NCI-H2171 (cell line): ENCODE measurements around the gene IMPG1.

Experiments used
- DNase-seq: peaks from one replicate; lab custom pipeline; 2025; lab: John Stamatoyannopoulos, UW

The IMPG1 gene, protein sequence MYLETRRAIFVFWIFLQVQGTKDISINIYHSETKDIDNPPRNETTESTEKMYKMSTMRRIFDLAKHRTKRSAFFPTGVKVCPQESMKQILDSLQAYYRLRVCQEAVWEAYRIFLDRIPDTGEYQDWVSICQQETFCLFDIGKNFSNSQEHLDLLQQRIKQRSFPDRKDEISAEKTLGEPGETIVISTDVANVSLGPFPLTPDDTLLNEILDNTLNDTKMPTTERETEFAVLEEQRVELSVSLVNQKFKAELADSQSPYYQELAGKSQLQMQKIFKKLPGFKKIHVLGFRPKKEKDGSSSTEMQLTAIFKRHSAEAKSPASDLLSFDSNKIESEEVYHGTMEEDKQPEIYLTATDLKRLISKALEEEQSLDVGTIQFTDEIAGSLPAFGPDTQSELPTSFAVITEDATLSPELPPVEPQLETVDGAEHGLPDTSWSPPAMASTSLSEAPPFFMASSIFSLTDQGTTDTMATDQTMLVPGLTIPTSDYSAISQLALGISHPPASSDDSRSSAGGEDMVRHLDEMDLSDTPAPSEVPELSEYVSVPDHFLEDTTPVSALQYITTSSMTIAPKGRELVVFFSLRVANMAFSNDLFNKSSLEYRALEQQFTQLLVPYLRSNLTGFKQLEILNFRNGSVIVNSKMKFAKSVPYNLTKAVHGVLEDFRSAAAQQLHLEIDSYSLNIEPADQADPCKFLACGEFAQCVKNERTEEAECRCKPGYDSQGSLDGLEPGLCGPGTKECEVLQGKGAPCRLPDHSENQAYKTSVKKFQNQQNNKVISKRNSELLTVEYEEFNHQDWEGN

DNA sequence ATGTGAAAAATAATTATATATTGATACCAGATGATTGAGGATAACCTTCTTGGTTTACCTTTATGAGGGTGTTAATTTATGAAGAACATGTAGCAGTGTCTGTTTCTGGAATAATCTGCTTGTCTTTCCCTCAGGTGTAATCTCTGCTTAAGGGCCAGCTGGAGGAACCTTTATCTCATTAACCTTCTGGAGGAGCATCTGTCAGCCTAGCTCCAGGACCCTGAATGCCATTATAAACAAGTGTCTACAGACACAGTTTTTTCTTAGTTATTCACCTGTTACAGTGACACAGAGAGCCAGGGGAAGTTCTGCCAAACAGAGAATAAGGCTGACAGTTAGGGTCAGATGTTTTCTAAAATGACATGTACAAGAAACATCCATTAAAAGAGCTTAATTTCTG is at the start of gene IMPG1:
Gene IMPG1, minus strand, starts transcription at position 101 of the 400 bp plus-strand sequence. CDS start 174 bp downstream, outside the sequence.
- DNase-seq = no peak

DNA sequence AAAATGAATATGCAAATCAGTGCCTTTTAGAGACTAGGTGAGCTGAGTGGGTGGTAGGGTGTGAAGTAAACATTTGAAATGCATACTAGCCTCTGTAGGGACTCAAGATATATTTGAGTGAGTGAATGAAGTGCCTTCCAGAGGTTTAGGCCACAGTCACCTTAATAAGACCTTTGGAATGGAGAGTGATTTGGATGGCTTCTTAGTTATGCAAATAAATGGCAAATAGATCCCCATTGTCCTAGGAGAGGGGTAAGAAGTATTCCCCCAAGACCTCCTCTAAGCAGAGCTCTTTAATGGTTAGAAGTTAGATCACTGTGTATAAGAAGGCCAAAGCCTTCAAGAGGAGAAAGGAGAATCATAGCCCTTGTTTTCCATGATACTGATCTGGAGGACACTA is 47.8 kb upstream of the IMPG1 start:
- DNase-seq = no peak

DNA sequence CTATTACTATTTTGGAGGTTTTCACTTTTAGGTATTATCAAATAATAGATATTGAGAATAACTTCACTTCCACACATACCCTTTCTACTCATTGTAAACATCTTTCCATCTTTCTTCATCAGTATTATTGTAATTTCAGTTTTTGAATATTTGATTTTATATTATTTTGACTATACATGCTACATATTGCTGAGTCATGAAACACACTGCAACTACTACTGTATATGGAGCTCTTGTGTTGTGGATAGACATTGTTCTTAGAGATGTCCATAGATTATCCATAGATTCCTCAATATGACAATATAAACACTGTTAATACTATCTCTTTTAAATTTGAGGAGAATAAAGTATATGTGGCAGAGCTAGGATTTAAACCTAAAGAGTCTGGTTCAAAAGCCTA is 819 bp upstream of the IMPG1 start:
- no peak for DNase-seq

DNA sequence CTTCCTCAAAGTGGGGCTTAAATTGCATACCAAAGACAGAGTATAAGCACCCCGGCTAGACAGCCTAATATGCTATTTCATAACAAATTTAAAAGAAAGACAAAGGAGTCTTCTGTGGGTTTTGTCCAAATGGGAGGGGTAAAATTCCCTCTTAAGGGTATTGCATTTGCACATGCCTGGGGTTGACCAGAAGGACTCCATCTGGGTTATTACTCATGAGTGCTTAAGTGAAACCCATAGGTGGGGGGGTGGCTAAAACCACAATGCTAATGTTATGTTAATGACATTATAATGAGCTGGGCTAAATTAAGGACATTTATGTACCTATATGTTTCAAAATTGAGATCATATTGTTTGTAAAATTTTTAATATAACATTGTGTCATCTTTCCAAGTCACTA is 15.0 kb downstream of the IMPG1 start:
- no peak for DNase-seq

DNA sequence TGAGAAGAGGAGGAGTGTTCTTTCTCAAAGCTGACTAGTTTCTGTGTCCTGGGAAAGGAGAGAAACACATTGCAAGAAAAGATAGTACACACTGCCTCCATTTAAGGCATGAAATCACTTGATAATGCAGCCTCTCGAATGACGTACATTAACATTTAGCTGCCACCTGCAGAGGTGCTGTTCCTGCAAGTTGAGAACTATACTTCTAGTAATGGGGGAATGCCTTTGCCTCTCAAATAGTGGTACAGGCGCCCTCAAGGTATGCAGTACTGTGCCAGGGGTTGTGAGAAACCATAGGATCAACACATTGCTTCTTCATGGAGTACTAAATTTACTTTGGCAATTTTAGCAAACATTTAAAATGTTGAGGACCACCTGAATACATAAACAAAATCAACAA is 20.1 kb downstream of the IMPG1 start:
- DNase-seq = no peak

DNA sequence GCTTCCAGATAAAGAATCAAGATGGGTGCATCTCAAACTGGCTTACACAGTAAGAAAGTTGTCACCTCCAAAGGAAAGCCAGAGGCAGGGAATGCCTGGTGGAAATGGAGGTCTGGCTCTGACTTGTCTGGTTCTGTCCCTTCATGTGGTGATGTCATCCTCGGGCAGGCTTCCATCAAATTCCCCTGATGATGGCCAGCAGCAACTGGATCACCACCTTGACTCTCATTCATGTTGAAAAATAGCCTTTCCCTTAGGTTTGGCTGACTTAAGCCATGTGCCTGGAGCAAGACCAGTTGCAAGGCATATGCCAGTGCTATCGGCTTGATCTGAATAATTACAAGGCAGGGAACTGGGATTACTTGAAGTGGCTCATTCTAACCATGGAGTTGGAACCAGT is 28.8 kb downstream of the IMPG1 start:
- DNase-seq = no peak

DNA sequence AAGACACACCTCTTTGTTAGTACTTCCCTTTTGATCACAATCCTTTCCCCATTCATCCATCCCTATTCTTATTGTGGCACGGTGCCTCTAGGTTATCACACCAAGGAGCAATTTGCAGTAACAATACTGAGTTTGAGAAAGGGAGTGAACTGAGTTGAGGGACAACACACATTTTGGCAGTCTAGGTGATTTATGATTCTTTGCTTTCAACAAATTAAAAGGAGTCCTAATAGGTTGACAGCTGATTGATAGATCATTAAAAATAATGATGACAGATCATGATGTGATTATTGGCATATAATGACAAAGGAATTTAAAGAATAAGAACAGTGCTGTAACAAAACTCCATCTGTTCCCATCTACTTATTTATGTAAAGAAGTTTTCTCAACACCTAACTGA is 36.7 kb downstream of the IMPG1 start:
- DNase-seq = no peak

DNA sequence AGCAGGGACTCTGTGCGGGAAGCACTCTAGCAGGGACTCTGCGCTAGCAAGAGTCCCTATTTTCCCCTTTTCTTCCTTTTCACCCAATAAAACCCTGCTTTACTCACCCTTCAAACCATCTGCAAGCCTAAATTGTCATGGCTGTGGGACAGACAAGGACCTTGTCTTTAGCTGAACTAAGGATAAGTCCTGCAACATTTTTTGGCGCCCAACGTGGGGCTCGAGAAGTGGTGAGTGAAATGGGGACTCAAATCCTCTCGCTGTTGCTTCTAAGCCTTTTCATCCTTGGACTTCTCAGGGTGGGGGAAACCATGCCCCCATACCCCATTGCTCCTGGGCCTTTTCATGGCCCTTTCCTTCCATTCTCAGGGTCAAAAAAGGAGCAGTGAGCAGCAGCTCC is 46.4 kb downstream of the IMPG1 start:
- DNase-seq = no peak

DNA sequence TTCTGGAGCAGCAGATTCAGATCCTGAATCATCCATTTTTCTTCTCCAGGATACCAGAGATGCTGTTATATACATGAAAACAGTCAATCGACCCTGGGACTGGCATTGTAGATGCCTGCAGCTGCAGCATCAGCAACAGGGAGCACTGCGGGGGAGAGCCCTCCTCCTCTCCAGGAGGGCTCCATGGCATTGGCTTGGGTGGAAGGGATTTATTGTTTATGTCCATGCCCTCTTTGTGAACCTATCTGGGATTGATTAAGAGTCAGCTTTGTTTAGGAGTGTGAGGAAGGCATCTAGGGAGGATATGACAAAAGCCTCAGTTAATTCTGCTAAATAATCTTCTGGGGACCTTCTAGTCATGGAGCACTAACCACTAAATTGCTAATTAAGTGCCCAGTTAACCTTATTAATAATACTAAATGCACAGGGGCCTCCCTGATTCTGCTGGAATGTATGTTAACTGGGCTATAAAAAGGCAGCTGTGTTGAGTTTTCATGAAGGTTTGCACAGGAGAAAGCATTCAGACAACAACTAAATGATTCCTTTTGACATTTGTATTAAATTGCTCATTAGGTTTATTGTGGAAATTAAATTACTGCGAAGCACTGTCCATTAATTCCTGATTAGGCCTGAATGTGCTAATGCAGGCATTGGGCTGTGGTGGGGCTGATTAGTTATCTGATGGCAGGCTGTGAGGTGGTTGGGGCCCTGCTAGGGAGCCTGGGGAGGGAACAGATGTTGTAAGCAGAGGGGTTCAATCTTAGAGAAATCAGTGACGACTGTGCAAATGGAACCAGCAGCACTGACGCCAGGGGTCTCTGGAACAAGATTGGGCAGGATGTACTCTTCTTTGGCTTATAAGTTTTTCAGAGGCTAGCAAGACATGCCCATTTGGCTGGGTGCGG is 57.6 kb downstream of the IMPG1 start:
- no peak for DNase-seq

DNA sequence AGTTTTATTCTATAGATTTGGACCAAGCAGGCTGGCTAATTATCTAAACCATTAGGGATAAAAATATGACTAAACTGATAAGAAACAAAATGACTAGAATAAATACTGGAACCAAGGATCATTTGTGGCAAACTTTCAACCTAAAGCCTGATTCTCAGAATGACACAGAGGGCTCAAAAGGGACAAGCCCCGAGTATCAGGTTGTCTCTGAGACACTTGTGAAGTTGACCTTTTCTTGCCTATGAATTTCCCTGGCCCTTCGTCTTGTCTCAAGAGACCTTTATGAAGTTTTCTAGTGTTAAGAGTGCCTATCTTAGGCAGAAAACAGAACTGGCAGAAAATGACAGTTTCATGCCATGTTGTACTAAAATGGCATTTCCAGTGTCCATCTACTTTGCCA is 68.3 kb downstream of the IMPG1 start:
- DNase-seq = no peak

DNA sequence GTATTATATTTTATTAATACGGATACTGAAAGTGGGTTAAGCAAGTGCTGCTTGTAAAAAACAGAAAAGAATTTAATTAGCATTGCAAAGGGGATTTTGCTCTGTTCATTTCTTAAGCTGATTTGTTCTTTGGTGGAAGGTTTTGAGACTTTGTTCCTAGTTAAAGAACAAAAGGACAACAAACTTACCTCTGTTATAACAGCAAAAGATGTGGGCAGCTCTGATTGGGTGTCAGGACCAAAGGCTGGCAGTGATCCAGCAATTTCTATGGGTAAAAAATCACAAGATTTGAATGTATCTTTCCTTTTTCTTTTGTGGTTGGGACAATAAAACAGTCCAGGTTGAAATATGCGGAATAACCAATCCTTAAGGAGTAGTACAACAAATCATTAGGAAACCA is 68.8 kb downstream of the IMPG1 start:
- DNase-seq = no peak

DNA sequence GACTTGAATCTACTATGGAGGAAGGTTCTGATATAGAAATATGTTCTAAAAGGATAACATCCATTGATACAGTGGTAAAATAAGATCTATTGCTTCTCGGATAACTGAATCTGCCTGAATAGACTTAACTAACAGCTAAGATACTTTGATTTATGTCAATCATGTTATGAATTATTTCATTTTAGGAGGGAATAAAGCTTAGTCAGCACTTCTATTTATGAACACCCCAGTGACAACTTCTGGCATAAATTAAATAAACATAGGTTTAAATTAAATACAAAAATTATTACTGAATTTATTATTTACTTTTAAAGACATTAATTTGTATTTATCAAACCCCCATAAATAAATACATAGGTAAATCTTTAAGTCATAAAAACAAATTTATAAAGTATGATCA is 69.3 kb downstream of the IMPG1 start:
- DNase-seq = no peak

DNA sequence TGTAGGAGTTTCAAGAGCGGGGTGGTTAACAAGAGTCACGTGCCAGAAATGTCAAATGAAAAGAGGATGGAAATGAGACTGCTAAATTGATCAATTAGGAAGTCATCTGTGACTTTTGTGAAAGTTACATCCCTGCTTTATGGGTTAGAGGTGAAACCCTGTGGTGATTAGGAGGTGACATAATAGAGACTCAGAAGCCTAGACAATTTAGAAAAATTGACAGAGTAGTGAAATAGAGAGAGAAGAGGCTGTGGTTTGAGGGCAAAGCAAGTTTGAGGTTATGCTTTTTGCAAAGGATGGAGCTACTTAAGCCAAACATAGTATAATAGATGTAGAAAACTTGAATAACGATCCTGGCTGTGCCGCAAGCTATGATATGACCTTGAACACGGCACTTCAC is 71.8 kb downstream of the IMPG1 start:
- DNase-seq = no peak

DNA sequence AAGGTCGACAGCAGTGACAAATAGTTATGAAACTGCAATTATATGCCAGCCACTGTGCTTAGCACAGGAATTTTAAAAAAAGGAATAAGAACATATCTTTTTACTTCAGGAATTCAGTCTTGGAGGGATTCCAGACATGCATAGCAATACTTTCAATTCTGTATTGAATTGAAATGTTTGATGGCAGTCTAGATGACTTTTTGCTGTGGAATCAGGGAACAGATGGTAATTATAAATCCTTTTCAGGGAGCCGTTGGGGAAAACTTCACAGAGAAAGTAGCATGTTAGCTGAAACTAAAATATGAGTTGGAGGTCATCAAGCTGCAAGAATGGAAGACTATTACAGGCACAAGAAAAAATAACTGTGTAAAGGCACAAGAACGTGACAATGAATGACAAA is 74.8 kb downstream of the IMPG1 start:
- no peak for DNase-seq

DNA sequence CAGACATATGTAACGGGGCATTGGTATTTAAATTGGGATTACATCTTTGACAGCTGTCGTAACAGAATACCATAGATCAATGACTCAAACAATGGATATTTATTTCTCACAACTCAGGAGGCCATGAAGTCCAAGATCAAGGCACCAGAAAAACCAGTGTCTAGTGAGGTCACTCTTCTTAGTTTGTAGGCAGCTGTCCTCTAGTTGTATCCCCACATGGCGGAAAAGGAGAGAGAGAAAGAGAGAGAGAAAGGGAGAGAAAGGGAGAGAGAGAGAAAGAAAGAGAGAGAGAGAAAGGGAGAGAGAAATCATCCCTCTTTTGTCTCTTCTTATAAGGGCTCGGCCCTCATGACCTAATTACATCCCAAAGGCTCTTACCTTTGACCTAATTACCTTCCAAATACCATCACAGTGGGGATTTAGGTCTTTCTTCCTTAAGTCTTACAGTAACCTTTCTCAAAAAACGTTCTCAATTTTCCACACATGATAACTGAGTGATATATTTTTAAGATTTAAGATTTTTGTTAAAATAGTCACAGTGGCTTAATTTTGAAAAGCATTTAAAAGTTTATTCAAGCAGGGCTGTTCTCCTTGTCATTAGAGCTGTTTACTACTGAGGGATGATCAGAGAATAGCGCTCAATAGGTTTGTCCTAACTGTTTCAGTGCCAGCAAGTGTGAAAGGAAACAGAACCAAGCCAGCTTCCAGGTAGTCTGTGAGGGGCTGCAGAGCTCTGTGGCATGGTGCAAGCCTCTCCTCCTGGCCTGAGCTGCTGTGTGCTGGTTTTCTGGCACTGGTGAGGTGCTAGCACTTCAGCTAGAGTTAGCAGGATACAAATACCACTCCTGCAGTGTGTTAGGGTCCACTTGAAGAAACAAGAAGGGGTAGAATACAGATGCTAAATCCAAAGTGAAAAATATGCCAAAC is 79.0 kb downstream of the IMPG1 start:
- DNase-seq = no peak

DNA sequence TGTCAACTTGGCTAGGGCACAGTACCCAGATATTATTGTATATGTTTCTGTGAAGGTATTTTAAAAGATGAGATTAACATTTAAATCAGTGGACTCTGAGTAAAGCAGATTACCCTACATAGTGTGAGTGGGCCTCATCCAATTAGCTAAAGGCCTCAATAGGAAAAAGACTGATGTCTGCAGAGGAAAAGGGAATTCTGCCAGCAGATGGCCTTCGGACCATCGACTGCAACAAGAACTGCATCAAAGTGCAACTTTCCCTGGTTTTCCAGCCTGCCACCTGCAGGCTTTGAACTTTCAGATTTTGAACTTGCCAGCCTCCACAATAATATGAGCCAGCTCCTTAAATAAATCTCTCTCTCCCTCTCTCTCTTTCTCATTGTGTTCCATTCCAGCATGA is 80.5 kb downstream of the IMPG1 start:
- no peak for DNase-seq

DNA sequence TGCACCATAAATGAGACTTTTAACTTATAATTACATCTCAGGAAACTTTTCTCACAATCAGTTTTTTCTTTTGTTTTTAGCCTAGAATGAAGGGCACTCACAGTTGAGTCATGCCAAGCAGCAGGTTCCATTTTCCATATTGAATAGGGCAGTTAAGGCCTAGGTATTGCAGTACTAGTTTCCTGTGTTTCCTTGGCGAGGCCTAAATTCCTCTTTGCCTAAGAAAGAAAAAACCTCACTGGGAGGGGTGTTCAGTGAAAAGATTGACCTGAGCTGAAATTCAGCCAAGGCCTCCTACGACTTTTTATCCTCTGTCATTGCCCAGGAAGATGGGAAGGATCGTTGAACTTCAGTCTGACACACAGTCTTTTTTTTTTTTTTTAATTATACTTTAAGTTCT is 85.5 kb downstream of the IMPG1 start:
- DNase-seq = no peak

DNA sequence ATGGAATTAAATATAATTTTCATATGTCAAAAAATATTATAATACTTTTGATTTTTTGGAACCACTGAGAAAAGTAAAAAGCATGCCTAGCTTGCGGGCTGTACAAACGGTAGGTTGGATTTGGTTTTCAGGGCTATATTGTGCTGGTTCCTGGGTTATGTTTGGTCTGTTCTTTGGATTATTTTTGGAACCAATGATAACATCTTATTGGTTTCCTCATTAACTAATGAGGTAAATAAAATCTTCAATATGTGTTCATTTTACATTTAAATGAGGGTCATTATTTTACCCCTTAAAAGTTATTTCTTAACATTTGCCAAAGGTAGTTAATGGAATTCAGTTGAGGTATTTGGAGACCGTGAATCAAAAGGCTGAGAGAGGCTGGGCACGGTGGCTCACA is 96.6 kb downstream of the IMPG1 start:
- no peak for DNase-seq

DNA sequence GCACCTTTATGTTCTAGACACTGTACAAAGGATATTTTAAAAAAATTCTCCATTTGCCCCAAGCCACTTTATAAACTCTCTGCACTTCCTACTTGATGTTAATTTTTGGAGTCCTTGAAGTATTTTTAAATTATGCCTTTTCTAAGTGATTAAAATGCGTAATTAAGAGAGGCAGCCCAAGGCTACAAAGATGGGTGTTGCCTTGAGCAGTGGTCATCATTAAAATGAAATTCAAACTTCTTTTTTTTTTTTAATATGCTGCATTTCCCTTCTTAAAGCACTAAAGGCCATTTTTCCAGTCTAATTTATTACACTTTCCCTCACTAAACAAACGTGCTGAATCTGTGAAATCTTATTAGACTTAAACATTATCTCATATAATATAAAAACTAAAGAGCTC is 102.4 kb downstream of the IMPG1 start:
- DNase-seq = no peak

DNA sequence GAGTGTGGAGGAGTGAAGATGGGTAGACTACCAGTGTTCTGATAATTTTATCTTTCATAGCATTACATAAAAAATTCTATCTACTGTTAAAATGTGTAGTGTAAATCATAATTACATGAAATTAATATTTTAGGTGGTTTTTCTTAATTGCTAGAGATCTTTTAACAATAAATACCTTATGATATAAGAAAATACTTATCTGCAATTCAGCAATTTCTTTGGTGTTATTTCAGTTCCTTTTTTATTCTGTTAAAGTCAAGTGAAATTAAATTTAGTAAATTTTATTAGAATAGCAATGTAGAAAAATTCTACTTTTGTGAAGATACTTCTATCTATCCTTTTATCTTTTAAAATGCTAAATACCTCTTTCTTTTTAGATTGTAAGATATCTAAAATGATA is 104.3 kb downstream of the IMPG1 start:
- DNase-seq = no peak

DNA sequence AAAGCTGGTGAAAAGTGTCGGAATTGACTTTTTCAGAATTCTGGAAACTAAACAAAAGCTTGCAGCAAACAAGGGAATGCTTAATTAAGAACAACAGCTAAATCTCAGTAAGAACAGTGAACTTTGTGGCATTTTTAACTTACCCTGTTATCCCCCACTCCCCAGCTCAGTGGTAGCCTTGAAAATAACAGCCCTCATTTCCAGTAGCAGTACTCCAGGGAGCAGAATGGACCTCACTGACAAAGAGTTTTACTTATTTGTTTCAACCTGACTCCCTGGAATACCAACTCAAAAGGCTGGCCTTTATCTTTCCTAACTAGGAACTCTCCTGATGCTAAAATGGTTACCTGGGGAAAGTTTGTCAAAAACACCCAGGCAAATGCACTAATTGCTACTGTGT is 108.9 kb downstream of the IMPG1 start:
- DNase-seq = no peak
